HepG2 (cell line): Measurements from ENCODE around the gene SRF. TPM values are rescaled to one million over a fixed set of nuclear protein-coding genes. Genes with fewer than 3 reads are reported as not detected.
A peak's percentile ranks its signal among the peaks of the same experiment; 100 is the strongest.

Source experiments
- CEBPG ChIP-seq: IDR thresholded peaks from 2 replicates; pipeline ENCODE4 v1.6.1; 2016
- KDM6A ChIP-seq: IDR thresholded peaks from 2 replicates; pipeline ENCODE4 v1.6.1; 2016; ENCODE audit warnings: low read depth
- NFE2L2 ChIP-seq: fragments of 150-350 bp; IDR thresholded peaks from 2 replicates; pipeline ENCODE4 v1.6.1; 2014; ENCODE audit warnings: low read length
- PHB2 ChIP-seq: fragments of 450-650 bp; IDR thresholded peaks from 2 replicates; pipeline ENCODE4 v1.6.1; 2018; ENCODE audit not compliant: partially characterized antibody
- RBM39 ChIP-seq: fragments of 200-400 bp; formaldehyde crosslinking; IDR thresholded peaks from one replicate; pipeline ENCODE4 v1.6.1; 2018; ENCODE audit warnings: antibody characterized with exemption, mild to moderate bottlenecking, low read depth, low read length; ENCODE audit not compliant: poor library complexity, severe bottlenecking
- polyA plus RNA-seq, 8 experiments: library from polyadenylated mRNA; depleted of rRNA in 3 of 8; stranded (reverse) in 7 of 8; unstranded in 1 of 8; fragments of >200 nt; fragmentation: Illumina TruSeq in 4 of 8; extraction: Trizol in 4 of 8; gene quantifications; 2 replicates each; pipeline versions ENCODE4 v1.2.1 to v1.2.3, GENCODE V29; 2011 to 2016; ENCODE audit warnings: low read depth in 4 of 8, missing spikeins in 1 of 8, mixed read lengths in 1 of 8; ENCODE audit not compliant: insufficient read depth in 1 of 8
- total RNA-seq, 5 experiments: library from RNA; depleted of rRNA; stranded (reverse); fragments of >200 nt; fragmentation: Illumina TruSeq; extraction: Trizol; gene quantifications; 2 replicates each; pipeline ENCODE4 v1.2.3, GENCODE V29; 2016; ENCODE audit warnings: low read depth in 1 of 5
- TF ChIP-seq, protein P1 (sequence below): sonication (generic); formaldehyde crosslinking; IDR thresholded peaks from 2 replicates; pipeline ENCODE4 v1.8.1; 2023; ENCODE audit warnings: mild to moderate bottlenecking, missing genetic modification reagents
- TF ChIP-seq, protein P2 (sequence below): sonication (generic); formaldehyde crosslinking; IDR thresholded peaks from 2 replicates; pipeline ENCODE4 v1.4.0; 2020; ENCODE audit warnings: mild to moderate bottlenecking, missing genetic modification reagents
- TF ChIP-seq, protein P3 (sequence below): sonication (generic); formaldehyde crosslinking; IDR thresholded peaks from 2 replicates; pipeline ENCODE4 v1.8.0; 2022; ENCODE audit warnings: mild to moderate bottlenecking, missing genetic modification reagents, borderline replicate concordance
- TF ChIP-seq, protein P4 (sequence below): sonication (generic); formaldehyde crosslinking; IDR thresholded peaks from 2 replicates; pipeline ENCODE4 v1.8.0; 2023; ENCODE audit warnings: mild to moderate bottlenecking, missing genetic modification reagents
- TF ChIP-seq, protein P5 (sequence below): IDR thresholded peaks from 2 replicates; pipeline ENCODE4 v1.6.1; 2012; ENCODE audit warnings: low read length, improper control_type of control experiment
- TF ChIP-seq, protein P6 (sequence below): sonication (generic); formaldehyde crosslinking; IDR thresholded peaks from 2 replicates; pipeline ENCODE4 v1.4.0; 2020; ENCODE audit warnings: missing genetic modification reagents

The SRF gene
- total and polyA plus RNA-seq, 2 of the 13 experiments (the other 11 are each of a cell fraction or from before 2014, with no cell fraction given): 25.5 to 44.1 TPM

DNA sequence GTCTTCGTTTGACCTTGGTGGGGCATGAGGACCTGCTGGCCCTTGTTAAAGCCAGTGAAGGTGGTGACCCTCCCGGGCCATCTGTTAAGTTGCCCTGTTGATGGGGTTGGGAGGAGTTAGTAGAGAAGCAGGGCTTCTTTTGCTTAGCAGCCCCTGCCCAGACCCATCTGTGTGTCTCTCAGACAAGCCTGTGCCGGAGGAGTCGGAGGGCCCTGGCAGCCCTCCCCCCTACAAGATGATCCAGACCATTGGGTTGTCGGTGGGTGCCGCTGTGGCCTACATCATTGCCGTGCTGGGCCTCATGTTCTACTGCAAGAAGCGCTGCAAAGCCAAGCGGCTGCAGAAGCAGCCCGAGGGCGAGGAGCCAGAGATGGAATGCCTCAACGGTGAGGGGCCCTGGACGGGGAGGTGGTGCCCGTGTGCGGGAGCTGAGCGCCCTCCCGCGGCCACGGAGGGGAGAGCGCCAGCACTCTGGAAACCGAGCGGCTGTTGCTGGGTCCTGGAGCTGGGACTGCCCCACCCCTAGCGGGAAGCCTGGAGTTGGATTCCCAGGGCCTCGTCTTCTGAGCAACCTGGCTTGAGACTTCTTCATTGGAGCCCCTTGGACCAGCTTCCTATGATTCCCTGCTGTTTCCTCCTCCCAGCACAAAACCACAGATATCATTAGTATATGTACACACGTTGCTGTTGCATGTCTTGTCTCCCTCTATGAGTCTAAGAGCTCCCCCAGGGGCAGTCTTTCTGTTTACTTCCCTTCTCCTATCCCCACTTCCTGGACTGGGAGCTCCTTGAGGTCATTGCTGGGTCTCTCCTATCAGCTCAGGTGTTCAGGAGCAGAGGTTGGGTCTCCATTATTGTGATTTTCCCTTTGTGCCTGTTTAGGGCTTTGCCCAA is 27.6 kb upstream of the SRF start (continued):
- TF ChIP-seq, protein P1, sequence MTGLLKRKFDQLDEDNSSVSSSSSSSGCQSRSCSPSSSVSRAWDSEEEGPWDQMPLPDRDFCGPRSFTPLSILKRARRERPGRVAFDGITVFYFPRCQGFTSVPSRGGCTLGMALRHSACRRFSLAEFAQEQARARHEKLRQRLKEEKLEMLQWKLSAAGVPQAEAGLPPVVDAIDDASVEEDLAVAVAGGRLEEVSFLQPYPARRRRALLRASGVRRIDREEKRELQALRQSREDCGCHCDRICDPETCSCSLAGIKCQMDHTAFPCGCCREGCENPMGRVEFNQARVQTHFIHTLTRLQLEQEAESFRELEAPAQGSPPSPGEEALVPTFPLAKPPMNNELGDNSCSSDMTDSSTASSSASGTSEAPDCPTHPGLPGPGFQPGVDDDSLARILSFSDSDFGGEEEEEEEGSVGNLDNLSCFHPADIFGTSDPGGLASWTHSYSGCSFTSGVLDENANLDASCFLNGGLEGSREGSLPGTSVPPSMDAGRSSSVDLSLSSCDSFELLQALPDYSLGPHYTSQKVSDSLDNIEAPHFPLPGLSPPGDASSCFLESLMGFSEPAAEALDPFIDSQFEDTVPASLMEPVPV (CRISPR knock-in tag): peak; percentile 67; the same call in 1 of the 2 replicates
- TF ChIP-seq, protein P2, sequence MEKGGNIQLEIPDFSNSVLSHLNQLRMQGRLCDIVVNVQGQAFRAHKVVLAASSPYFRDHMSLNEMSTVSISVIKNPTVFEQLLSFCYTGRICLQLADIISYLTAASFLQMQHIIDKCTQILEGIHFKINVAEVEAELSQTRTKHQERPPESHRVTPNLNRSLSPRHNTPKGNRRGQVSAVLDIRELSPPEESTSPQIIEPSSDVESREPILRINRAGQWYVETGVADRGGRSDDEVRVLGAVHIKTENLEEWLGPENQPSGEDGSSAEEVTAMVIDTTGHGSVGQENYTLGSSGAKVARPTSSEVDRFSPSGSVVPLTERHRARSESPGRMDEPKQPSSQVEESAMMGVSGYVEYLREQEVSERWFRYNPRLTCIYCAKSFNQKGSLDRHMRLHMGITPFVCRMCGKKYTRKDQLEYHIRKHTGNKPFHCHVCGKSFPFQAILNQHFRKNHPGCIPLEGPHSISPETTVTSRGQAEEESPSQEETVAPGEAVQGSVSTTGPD: no peak
- TF ChIP-seq, protein P3, sequence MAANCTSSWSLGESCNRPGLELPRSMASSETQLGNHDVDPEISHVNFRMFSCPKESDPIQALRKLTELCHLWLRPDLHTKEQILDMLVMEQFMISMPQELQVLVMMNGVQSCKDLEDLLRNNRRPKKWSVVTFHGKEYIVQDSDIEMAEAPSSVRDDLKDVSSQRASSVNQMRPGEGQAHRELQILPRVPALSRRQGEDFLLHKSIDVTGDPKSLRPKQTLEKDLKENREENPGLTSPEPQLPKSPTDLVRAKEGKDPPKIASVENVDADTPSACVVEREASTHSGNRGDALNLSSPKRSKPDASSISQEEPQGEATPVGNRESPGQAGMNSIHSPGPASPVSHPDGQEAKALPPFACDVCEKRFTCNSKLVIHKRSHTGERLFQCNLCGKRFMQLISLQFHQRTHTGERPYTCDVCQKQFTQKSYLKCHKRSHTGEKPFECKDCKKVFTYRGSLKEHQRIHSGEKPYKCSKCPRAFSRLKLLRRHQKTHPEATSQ (CRISPR knock-in tag): no peak
- TF ChIP-seq RBM39 (peak; percentile 59), NFE2L2 (no peak), KDM6A (no peak; the same call in 1 of the 2 replicates), CEBPG (CRISPR knock-in tag) (no peak), PHB2 (no peak)
- TF ChIP-seq, protein P4, sequence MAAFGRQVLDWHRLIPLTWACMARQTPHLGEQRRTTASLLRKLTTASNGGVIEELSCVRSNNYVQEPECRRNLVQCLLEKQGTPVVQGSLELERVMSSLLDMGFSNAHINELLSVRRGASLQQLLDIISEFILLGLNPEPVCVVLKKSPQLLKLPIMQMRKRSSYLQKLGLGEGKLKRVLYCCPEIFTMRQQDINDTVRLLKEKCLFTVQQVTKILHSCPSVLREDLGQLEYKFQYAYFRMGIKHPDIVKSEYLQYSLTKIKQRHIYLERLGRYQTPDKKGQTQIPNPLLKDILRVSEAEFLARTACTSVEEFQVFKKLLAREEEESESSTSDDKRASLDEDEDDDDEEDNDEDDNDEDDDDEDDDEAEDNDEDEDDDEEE (CRISPR knock-in tag): no peak; the same call in none of the 2 replicates
- TF ChIP-seq, protein P5, sequence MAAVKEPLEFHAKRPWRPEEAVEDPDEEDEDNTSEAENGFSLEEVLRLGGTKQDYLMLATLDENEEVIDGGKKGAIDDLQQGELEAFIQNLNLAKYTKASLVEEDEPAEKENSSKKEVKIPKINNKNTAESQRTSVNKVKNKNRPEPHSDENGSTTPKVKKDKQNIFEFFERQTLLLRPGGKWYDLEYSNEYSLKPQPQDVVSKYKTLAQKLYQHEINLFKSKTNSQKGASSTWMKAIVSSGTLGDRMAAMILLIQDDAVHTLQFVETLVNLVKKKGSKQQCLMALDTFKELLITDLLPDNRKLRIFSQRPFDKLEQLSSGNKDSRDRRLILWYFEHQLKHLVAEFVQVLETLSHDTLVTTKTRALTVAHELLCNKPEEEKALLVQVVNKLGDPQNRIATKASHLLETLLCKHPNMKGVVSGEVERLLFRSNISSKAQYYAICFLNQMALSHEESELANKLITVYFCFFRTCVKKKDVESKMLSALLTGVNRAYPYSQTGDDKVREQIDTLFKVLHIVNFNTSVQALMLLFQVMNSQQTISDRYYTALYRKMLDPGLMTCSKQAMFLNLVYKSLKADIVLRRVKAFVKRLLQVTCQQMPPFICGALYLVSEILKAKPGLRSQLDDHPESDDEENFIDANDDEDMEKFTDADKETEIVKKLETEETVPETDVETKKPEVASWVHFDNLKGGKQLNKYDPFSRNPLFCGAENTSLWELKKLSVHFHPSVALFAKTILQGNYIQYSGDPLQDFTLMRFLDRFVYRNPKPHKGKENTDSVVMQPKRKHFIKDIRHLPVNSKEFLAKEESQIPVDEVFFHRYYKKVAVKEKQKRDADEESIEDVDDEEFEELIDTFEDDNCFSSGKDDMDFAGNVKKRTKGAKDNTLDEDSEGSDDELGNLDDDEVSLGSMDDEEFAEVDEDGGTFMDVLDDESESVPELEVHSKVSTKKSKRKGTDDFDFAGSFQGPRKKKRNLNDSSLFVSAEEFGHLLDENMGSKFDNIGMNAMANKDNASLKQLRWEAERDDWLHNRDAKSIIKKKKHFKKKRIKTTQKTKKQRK: no peak
- TF ChIP-seq, protein P6, sequence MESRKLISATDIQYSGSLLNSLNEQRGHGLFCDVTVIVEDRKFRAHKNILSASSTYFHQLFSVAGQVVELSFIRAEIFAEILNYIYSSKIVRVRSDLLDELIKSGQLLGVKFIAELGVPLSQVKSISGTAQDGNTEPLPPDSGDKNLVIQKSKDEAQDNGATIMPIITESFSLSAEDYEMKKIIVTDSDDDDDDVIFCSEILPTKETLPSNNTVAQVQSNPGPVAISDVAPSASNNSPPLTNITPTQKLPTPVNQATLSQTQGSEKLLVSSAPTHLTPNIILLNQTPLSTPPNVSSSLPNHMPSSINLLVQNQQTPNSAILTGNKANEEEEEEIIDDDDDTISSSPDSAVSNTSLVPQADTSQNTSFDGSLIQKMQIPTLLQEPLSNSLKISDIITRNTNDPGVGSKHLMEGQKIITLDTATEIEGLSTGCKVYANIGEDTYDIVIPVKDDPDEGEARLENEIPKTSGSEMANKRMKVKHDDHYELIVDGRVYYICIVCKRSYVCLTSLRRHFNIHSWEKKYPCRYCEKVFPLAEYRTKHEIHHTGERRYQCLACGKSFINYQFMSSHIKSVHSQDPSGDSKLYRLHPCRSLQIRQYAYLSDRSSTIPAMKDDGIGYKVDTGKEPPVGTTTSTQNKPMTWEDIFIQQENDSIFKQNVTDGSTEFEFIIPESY (CRISPR knock-in tag): peak; percentile 65; the same call in 1 of the 2 replicates
